Endothelial cell of umbilical vein (primary cell): ENCODE measurements around the gene HEXA. TPM values are rescaled to one million over a fixed set of nuclear protein-coding genes. Genes with fewer than 3 reads are reported as not detected.

ENCODE experiments used
- BruUV-seq: library from RNA; stranded (reverse); fragments of 400-500 nt; replicated peaks from 2 replicates; lab custom pipeline; 2021; lab: Mats Ljungman, UMichigan
- CTCF ChIA-PET: fragments of 300-600, 350-600 bp; sonication (Branson Sonifier 250); formaldehyde crosslinking; loops from one replicate; lab custom pipeline; 2021; ENCODE audit warnings: antibody characterized with exemption, inconsistent platforms; lab: Charles Lee
- POLR2A ChIA-PET: fragments of 300-600, 350-600 bp; sonication (Branson Sonifier 250); formaldehyde crosslinking; loops from one replicate; lab custom pipeline; 2021; ENCODE audit warnings: antibody characterized with exemption, inconsistent platforms; lab: Charles Lee
- DNase-seq: peaks from one replicate; pipeline ENCODE4 v3.0.0-alpha.2; 2011; ENCODE audit warnings: low read depth, low spot score
- FAIRE-seq: peaks from 2 replicates; lab custom pipeline; 2011; peaks lifted over from hg19 to GRCh38; lab: Jason Lieb, UNC
- H2AFZ ChIP-seq: 2 replicates; pipeline ENCODE4 v1.6.0; 2012; ENCODE audit warnings: low read depth, low read length, control low read depth, inconsistent platforms
- H3K27ac ChIP-seq: 2 replicates; pipeline ENCODE4 v1.5.1; 2011; ENCODE audit warnings: low read depth, mild to moderate bottlenecking, control low read depth, low read length, moderate library complexity; ENCODE audit not compliant: insufficient read depth
- H3K27me3 ChIP-seq, 2 experiments: 2 replicates each; pipeline versions ENCODE4 v1.6.0 to v1.6.1; 2011; ENCODE audit warnings: low read length in 2 of 2, mixed read lengths in 1 of 2; ENCODE audit not compliant: control insufficient read depth in 2 of 2, insufficient read depth in 2 of 2
- H3K36me3 ChIP-seq, 2 experiments: 2 replicates in 1 of 2; 3 replicates in 1 of 2; pipeline ENCODE4 v1.5.1; 2011; ENCODE audit warnings: low read length in 2 of 2, mild to moderate bottlenecking in 1 of 2, moderate library complexity in 1 of 2; ENCODE audit not compliant: control insufficient read depth in 2 of 2, insufficient read depth in 2 of 2; ENCODE audit errors: extremely low read depth in 1 of 2
- H3K4me1 ChIP-seq: 3 replicates; pipeline ENCODE4 v1.5.1; 2011; ENCODE audit warnings: mild to moderate bottlenecking, low read length; ENCODE audit not compliant: control insufficient read depth, insufficient read depth; ENCODE audit errors: extremely low read depth
- H3K4me2 ChIP-seq: 2 replicates; pipeline ENCODE4 v1.6.1; 2011; ENCODE audit warnings: low read length, control low read depth, mixed read lengths; ENCODE audit not compliant: insufficient read depth
- H3K4me3 ChIP-seq, 3 experiments: fragments of 200-600 bp in 1 of 3; sonication (generic), shearing (Covaris generic) in 1 of 3; replicated peaks in 1 of 3; 2 replicates each; pipeline ENCODE4 v1.5.1; 2011 to 2016; ENCODE audit warnings: control low read depth in 3 of 3, low read length in 3 of 3, mild to moderate bottlenecking in 2 of 3, inconsistent platforms in 1 of 3, low read depth in 1 of 3, moderate library complexity in 1 of 3; ENCODE audit not compliant: insufficient read depth in 1 of 3
- H3K79me2 ChIP-seq: 2 replicates; pipeline ENCODE4 v1.6.0; 2012; ENCODE audit warnings: low read length, inconsistent platforms; ENCODE audit not compliant: control insufficient read depth, insufficient read depth
- H3K9ac ChIP-seq: replicated peaks from 2 replicates; pipeline ENCODE3; 2011; ENCODE audit warnings: low read length, control low read depth; ENCODE audit not compliant: insufficient read depth; ENCODE audit errors: extremely low read depth
- H3K9me1 ChIP-seq: replicated peaks from 3 replicates; pipeline ENCODE4 v1.6.0; 2011; ENCODE audit warnings: mild to moderate bottlenecking, low read length; ENCODE audit not compliant: control insufficient read depth, insufficient read depth; ENCODE audit errors: extremely low read depth
- H3K9me3 ChIP-seq: replicated peaks from 2 replicates; pipeline ENCODE4 v1.5.1; 2012; ENCODE audit warnings: low read length, inconsistent platforms; ENCODE audit not compliant: control insufficient read depth, insufficient read depth
- H4K20me1 ChIP-seq: replicated peaks from 2 replicates; pipeline ENCODE3; 2011; ENCODE audit warnings: mild to moderate bottlenecking, low read length; ENCODE audit not compliant: control insufficient read depth, insufficient read depth; ENCODE audit errors: extremely low read depth
- CTCF ChIP-seq, 2 donors: IDR thresholded peaks; 1 replicate in 1 of 2; 2 replicates in 1 of 2; pipeline ENCODE4 v1.5.1; 2011; ENCODE audit warnings: low read length in 2 of 2, mild to moderate bottlenecking in 2 of 2, moderate library complexity in 2 of 2, control low read depth in 1 of 2, inconsistent platforms in 1 of 2, low read depth in 1 of 2; ENCODE audit not compliant: insufficient read depth in 1 of 2; ENCODE audit errors: extremely low read depth in 1 of 2
- EZH2 ChIP-seq: IDR thresholded peaks from 2 replicates; pipeline ENCODE4 v1.6.1; 2012; ENCODE audit warnings: borderline replicate concordance, low read depth, mild to moderate bottlenecking, moderate library complexity, low read length, inconsistent platforms; ENCODE audit not compliant: severe bottlenecking
- FOS ChIP-seq: IDR thresholded peaks from 2 replicates; pipeline ENCODE4 v1.6.1; 2011; ENCODE audit warnings: mild to moderate bottlenecking, low read length, moderate library complexity, borderline replicate concordance; ENCODE audit not compliant: insufficient read depth
- GATA2 ChIP-seq: IDR thresholded peaks from 2 replicates; pipeline ENCODE4 v1.7.0; 2011; ENCODE audit warnings: low read depth, mild to moderate bottlenecking, moderate library complexity, mixed read lengths, low read length; ENCODE audit not compliant: insufficient read length, insufficient read depth
- JUN ChIP-seq: IDR thresholded peaks from 2 replicates; pipeline ENCODE4 v1.6.1; 2011; ENCODE audit warnings: borderline replicate concordance, low read depth; ENCODE audit not compliant: insufficient read length, insufficient read depth
- MAX ChIP-seq: IDR thresholded peaks from 2 replicates; pipeline ENCODE4 v1.6.1; 2011; ENCODE audit not compliant: insufficient read depth, insufficient read length
- MYC ChIP-seq: IDR thresholded peaks from one replicate; pipeline ENCODE4 v1.6.1; 2011; ENCODE audit warnings: mild to moderate bottlenecking, low read depth, low read length
- POLR2A ChIP-seq: IDR thresholded peaks from 2 replicates; pipeline ENCODE4 v1.6.1; 2012; ENCODE audit warnings: low read depth, mild to moderate bottlenecking, control low read depth, low read length
- POLR2AphosphoS5 ChIP-seq: IDR thresholded peaks from 2 replicates; pipeline ENCODE4 v1.6.1; 2012; ENCODE audit warnings: low read depth, mild to moderate bottlenecking, control low read depth, low read length, moderate library complexity; ENCODE audit not compliant: insufficient read depth
- dilution Hi-C: fragments of 300-500 bp; cut with MboI; formaldehyde crosslinking; loops from one replicate; pipeline ENCODE4 v1.15.0; 2019; ENCODE audit warnings: low sequenced_read_pairs; ENCODE audit not compliant: extremely low pct_ligation_motif_present
- intact Hi-C: fragments of 100-400 bp; cut with micrococcal nuclease; formaldehyde crosslinking; loops from one replicate; pipeline ENCODE4 v1.10.0; 2022
- polyA plus RNA-seq, 4 experiments: library from polyadenylated mRNA; depleted of rRNA in 3 of 4; stranded (reverse) in 3 of 4; unstranded in 1 of 4; fragments of >200 nt; gene quantifications; 2 replicates each; pipeline versions ENCODE4 v1.2.1 to v1.2.3, GENCODE V29; 2011 to 2012; ENCODE audit warnings: missing spikeins in 1 of 4
- total RNA-seq: library from RNA; stranded (reverse); gene quantifications from 2 replicates; pipeline ENCODE4 v1.2.3, GENCODE V29; 2021

Gene HEXA
- total and polyA plus RNA-seq, 2 donors (not counting 3 experiments of a cell fraction or from before 2014, with no cell fraction given): 108 to 212 TPM

DNA sequence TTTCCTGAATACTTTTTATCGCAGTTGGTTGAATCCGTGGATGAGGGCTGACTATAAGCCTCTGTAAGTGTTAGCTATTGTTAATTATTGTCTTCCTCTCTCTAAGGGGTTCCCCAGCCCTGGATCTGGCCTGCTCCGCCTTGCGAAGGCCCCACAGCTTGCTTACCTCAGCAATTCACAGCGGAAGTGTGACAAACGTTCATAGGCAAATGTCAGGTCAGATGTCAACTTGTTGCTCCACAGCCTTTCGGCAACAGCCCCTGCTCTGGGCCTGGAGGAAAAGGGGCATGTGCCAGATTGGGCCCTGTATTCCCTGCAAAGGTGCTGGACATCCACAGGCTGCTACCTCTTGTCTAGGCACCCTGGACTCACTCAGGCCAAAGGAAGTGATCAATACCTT, 30.5 kb downstream of the HEXA start:
- Histone ChIP-seq H2AFZ (no peak overlapping the region), H4K20me1 (no peaks in the 10 kb centered on the region), H3K27me3 (no peaks in the 10 kb centered on the region), H3K4me3 (no peak overlapping the region), H3K9me3 (no peaks in the 10 kb centered on the region), H3K79me2 (no peaks in the 10 kb centered on the region), H3K27ac (no peak overlapping the region), H3K9ac (no peak overlapping the region), H3K9me1 (no peaks in the 10 kb centered on the region), H3K36me3 (peaks cover 5 to 30% of the 10 kb centered on the region in 2 experiments), H3K4me2 (no peak overlapping the region), H3K4me1 (peaks cover 1% of the 10 kb centered on the region)
- DNase-seq (no peak), FAIRE-seq (no peak)
- intact Hi-C loops: no loop called here
- dilution Hi-C loops: no loop called here
- CTCF ChIA-PET: no interaction called here
- no TSS peak for BruUV-seq
- TF ChIP-seq EZH2 (no peak), CTCF (IDR thresholded peaks at IDR 0.05; ENCODE audit: extremely low read depth in 1 of 2, insufficient read depth in 1 of 2, low read depth in 1 of 2, low read length in 2 of 2) (no peak), POLR2A (no peak), GATA2 (no peak), JUN (no peak), POLR2AphosphoS5 (no peak), MYC (no peak), MAX (no peak), FOS (no peak)
- POLR2A ChIA-PET: no interaction called here
